Epithelial cell of prostate (primary cell): Measurements from ENCODE around the gene AGAP4.
"Not testable (repeated sequence)": the region's sequence is repeated elsewhere in the genome, so short reads cannot be mapped to it uniquely, and the experiment has no call there.

Source experiments
- DNase-seq: peaks from one replicate; pipeline ENCODE4 v3.0.0-alpha.2; 2011; ENCODE audit warnings: low read depth, low spot score
- H3K27ac ChIP-seq: fragments of 450-650 bp; 2 replicates; pipeline ENCODE4 v1.5.1; 2017; ENCODE audit warnings: mild to moderate bottlenecking

Gene AGAP4

GRCh38 chr10:45803060-45804010 is 44.0 kb downstream of the AGAP4 start:
- not testable (repeated sequence) for DNase-seq

DNA sequence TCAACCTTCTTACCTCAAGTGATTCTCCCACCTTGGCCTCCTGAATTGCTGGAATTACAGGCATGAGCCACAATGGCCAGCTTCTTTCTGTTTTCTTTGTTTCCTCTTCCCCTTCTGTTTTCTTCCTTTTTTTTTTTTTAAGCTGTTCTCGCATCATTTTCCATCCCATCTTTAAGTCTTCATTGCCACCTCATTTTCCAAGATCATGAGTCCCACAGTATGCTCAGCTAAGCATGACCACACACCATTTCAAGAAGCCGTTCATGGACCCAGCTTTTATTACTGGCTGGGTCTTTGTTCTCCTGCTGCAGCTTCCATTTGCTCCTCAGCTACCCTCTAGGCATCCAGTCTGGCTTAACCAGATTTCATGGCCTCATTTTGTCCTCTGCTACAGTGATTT is 52.5 kb downstream of the AGAP4 start:
- not testable (repeated sequence) for DNase-seq, H3K27ac ChIP-seq

More at GRCh38 chr10:45803060-45804010, 44.0 kb downstream of the AGAP4 start:
- H3K27ac ChIP-seq, result not testable (repeated sequence)

DNA sequence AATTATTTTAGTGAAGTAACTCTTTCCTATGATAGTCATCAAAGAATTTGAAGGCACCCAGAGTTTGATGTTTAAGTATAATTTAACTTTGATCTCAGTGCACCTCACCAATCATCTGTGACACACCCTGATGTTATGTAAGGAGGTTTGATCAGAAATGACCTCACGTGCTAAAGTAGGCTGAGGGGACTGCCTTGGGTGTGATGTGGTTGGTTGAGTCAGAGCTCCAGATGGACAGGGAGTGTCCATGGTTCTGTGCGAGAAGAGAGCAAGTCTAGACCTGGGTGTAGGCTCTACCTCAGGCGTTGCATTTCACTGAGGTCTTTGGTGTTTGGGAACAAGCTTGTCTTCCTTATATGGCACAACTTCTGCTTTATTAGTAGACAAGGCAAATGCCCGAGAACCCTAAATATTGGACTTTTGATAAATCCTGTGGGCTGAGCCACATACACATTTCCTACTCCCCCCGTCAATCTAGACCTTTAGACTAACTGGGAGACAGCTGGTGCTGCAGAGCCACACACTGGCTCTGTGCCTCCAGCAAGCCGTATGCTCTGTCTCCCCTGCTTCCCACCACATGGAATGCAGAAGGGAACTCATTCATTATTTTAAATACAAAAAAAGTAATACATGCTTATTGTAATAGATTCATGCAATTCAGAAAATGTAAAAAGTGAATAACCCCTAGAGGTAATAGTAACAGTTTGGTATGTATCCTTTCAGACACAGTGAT is 56.4 kb downstream of the AGAP4 start:
- H3K27ac ChIP-seq, result not testable (repeated sequence)
- DNase-seq, result peak; percentile 20

DNA sequence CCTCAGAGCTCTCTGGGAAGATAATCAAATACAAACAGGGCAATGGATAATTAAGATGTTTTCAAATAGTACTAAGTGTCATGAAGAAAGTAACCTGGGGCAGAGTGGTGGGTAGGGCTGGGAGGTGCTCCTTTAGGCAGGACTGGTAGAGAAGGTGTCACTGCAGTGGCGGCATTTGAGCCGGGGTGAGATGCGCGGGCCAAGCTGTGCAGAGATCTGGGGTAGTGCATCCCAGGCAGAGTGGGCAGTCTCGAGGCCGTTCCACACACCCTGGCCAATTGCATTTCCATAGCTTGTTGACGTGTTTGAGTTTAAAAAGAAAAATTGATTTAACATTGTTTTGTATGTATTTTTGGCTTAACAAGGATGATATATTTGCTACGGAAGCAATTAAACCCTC is 57.3 kb downstream of the AGAP4 start:
- not testable (repeated sequence) for H3K27ac ChIP-seq, DNase-seq

DNA sequence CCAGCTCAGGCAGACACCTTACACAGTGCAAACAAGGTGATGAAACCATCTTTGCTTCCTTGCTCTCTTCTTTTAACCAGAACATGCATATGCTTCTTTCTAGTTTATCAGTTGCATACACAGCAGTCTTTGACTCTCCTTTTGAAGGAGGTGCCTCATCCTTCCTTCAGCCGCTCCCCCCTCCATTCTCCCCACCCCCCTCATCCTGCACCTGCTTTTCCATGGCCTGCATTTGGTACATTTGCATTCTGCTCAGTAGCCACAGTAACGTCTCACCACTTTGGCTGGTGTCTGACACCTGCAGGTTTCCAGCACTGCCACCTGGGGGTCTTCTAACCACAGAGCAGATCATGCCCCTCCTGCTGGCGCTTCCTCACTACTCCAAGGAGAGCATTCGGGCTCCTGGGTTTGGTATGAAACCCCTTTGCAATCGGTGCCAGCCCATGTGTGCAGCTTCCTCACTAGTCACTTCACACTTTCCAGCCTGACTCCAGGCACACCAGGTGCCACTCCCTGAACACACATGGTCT is 60.0 kb downstream of the AGAP4 start:
- DNase-seq, result not testable (repeated sequence)

GRCh38 chr10:45786217-45786616 is 61.1 kb downstream of the AGAP4 start:
- not testable (repeated sequence) for DNase-seq, H3K27ac ChIP-seq

More for the DNA sequence above, 60.0 kb downstream of the AGAP4 start:
- H3K27ac ChIP-seq, result not testable (repeated sequence)
